Suppressor macrophage (primary cell): ENCODE measurements around the gene REEP6.
"Not testable (repeated sequence)": the region's sequence is repeated elsewhere in the genome, so short reads cannot be mapped to it uniquely, and the experiment has no call there.

Source experiments
- DNase-seq, 4 experiments: peaks; one replicate each; pipeline ENCODE4 v3.0.0-alpha.2; 2020 to 2022

Gene REEP6

DNA sequence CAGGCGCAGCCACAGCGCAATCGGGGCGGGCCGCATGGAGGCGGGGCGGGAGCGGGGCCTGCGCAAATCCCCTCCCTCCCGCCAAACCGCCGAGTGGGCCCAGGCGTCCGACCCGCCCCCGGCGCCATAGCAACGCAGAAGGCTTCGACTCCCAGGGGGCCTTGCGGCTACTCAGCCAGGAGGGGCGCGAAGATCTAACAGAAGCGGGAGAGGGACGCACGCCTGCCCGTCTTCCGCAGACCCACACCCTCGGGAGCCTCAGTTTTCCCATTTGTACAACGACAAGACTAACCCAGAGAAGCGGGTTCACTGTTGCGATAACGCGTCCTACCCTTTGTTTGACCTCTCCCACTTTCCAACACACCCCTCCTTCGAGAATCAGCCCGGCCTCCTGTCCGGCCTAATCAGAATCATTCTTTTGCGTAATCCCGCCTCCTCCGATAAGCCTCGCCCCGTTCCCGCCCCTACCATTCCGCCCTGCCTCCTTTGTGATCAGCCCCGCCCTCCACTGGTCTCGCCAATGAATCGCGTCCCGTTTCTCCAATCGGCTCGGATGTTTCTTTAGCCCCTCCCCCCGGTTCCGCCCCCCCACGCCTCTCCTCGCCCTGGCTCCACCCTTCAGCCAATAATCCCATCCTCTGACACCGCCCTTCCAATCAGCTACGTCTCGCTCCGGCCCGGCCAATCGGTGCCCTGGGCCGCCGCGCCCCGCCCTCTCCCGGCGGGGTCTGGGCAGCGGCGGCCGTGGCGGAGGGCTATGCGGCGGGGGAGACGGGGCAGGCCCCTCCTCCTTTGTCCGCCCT lies 469 bp upstream of the REEP6 start, which contains the start of gene PCSK4:
Gene PCSK4 (minus strand): TSS at position 40 of the 803 bp plus-strand sequence. CDS start 4 bp downstream, at position 36.
- peak; percentile 98 to 99 (median 98) for DNase-seq

DNA sequence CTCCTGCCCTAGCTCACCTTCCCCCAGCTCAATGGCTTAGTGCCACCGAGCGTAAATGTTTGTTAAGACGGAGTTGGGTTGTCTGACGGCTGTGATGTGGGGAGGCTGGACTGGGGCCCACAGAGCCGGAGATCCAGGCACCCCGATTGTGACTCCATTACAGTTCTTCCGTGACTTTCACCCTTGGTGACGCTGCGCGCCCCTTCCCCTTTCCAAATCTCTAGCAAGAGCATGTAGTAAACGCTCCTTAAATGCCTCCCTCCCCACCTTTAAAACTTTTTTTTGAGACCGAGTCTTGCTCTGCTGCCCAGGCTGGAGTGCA lies 829 bp downstream of the REEP6 start:
- no peak for DNase-seq

DNA sequence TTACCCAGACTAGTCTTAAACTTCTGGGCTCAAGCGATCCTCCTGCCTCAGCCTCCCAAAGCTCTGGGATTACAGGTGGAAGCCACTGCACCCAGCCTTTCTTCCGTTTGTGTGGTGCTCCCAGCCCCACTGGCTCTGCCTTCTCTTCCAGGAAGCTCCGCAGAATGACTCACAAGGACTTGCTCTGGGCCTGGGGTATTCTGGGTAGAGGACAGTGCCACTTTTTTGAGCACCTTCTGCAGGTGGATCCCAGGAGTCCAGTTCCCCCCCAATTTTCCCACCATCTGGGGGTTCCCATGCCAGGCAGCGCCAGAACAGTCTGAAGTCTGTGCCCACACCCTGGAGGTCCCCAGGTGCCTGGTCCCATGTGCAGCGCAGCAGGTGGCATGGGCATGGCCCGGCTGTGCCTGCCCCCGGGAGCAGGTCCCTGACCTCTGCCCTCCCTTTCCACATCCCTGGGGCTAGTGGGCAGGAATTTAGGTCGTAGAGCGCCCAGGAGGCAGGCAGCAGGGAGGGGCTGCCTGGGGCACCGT lies 1.6 kb downstream of the REEP6 start:
- no peak for DNase-seq

DNA sequence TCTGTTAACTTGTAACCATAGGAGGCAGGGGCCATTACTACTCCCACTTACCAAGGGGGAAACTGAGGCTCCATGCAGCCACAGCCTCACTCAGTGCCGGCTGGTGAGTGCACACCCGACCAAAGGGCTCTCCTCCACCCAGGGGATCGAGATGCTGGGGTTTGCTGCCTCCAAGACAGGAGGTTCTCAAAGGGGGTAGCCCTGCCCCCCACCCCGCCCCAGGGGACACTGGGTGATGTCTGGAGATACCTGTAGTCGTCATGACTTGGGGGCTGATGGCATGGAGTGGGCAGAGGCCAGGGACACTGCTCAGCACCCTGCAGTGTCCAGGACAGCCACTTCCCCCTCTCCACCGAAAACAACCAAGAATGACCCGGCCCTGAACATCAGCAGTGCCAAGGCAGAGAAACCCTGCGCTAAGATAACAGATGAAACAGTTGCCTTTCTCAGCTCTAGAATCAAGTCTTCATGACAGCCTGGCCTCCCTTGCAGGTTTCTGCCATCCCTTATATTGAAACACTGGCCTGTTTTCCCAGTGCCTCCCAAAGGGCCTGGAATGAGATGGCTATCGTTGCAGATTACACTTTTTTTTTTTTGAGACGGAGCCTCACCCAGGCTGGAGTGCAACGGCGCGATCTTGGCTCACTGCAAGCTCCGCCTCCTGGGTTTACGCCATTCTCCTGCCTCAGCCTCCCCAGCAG lies 3.3 kb downstream of the REEP6 start:
- no peak for DNase-seq

DNA sequence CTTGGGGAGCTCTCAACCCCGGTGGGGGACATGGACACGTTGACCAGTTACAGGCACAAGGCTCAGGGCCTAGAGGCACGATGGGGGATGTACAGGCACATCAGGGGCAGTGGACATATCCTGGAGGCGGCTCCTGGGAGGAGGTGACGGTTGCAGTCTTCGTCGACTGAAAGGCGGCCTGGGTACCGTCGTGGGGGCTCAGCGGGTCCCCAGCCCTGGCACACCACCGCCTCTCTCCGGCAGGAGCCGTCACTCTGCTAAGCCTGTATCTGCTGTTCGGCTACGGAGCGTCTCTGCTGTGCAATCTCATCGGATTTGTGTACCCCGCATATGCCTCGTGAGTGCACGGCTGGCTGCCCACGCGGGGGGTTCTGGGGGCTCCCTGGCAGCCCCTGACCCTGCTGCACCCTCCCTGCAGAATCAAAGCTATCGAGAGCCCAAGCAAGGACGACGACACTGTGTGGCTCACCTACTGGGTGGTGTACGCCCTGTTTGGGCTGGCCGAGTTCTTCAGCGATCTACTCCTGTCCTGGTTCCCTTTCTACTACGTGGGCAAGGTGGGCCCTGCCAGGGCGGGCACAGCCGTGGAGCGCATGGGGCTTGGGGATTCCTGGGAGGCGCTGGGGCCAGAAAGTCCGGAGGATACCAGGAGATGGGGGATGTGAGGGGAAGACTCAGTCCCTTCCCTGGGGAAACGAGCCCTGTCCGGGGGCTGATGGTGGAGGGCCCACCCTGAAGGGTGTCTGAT lies 4.2 kb downstream of the REEP6 start:
- DNase-seq = no peak

DNA sequence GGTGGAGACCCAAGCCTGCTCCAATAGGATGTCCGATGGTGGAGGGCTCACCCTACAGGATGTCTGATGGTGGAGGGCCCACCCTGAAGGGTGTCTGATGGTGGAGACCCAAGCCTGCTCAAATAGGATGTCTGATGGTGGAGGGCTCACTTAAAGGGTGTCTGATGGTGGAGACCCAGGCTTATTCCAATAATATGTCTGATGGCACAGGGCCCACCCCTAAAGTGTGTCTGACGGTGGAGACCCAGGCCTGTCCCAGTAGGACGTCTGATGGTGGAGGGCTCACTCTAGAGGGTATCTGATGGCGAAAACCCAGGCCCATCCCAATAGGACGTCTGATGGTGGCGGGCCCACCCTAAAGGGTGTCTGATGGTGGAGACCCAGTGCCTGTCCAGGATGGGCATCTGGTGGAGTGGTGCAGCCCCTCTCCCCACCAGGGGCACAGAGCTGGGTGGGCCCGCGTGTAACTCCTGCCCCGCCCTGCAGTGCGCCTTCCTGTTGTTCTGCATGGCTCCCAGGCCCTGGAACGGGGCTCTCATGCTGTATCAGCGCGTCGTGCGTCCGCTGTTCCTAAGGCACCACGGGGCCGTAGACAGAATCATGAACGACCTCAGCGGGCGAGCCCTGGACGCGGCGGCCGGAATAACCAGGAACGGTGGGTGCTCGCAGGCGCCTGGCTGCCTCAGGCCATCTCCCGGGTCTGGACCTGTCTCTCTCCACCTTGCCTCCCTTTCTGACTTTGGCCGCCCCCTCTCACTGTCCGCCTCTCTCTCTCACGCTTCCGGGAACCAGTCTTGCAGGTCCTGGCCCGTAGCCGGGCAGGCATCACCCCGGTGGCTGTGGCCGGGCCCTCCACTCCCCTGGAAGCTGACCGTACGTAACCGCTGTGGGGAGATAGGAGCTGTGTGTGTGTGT lies 5.1 kb downstream of the REEP6 start:
- no peak for DNase-seq

DNA sequence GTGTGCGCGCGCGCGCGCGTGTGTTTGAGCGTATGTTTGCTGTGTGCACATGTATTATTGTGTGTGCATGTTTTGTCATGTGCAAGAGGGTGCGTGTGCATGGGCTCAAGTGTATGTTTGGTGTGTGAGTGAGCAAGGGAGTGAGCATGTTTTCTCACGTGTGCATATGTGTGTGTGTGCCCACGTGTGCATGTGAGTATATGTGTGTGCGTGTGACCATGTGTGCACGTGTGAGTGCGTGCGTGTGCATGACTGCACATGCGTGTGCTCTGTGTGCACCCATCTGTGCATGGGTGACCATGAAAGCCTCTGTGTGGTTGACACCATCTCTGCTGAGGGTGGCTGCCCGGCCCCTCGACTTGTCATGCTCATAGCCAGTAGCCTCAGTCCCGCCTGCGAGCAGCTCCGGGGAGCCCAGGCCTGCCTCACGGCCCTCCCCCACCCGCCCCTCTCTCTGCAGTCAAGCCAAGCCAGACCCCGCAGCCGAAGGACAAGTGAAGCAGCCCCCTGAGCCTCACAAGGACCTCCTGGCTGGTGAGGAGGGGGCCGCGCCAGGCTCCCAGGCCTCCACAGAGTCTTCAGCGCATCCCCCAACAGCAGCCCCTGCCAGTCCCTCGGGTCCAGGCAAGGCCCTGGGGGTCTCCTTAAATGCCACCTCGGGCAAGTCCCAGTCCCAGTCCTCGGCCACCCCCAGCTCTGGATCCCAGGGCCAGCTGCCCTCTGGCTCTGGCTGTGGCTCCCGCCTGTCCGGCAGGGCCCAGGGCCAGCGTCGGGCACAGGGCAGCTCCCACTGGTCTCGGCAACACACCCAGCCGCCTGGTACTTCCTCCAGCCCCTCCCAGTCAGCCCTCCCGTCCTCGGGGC lies 6.0 kb downstream of the REEP6 start:
- DNase-seq = no peak

DNA sequence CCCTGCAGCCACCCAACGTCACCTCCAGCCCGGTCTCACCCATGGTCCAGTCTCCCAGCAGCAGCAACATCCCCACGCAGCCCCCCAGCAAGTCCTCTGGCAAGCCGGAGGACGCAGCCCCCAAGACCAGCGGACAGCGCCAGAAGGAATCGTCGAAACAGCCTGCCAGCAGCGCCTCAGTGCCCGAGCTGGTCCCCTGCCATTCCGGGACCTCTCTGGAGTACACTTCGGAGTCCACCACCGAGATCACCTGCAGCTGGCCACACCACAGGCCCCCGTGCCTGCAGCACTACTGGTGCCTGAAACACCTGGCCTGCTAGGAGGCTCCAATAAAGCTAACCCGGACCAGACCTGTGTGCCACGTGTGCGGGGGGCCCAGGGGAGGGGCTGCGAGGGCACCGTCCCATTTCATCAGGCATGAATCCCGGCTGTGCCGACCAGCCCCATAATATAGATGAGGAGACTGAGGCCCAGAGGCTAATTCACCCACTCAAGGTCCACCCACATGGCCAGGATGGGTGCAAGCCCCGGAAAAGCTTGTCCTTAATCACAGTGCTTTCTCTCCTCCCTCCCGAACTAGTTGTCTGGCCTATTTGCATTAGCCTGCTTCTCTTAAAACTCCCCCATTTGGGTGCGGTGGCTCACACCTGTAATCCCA lies 6.7 kb downstream of the REEP6 start:
- no peak for DNase-seq

DNA sequence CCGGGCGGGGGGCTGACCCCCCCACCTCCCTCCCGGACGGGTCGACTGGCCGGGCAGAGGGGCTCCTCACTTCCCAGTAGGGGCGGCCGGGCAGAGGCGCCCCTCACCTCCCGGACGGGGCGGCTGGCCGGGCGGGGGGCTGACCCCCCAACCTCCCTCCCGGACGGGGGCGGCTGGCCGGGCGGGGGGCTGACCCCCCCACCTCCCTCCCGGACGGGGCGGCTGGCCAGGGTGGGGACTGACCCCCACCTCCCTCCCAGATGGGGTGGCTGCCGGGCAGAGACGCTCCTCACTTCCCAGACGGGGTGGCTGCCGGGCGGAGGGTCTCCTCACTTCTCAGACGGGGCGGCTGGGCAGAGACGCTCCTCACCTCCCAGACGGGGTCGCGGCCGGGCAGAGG lies 8.2 kb downstream of the REEP6 start:
- not testable (repeated sequence) for DNase-seq

DNA sequence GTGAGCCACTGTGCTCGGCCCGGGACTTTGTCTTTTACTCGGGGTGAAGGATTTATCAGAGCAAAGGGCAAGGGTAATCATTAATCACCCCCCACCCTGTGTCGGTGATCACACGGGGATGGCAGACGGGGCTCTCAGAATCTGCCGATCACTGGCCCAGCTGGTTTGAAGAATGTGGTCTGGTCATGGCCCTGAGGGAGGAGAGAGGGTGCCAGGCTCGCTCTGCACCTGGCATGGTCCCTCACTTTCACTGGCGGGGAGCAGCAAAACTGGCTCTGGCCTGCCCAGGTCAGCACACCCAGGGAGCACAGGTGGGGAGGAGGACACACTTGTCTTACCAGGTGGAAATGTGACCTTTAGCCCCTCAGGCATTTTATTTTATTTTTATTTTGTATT lies 10.2 kb downstream of the REEP6 start:
- no peak for DNase-seq

DNA sequence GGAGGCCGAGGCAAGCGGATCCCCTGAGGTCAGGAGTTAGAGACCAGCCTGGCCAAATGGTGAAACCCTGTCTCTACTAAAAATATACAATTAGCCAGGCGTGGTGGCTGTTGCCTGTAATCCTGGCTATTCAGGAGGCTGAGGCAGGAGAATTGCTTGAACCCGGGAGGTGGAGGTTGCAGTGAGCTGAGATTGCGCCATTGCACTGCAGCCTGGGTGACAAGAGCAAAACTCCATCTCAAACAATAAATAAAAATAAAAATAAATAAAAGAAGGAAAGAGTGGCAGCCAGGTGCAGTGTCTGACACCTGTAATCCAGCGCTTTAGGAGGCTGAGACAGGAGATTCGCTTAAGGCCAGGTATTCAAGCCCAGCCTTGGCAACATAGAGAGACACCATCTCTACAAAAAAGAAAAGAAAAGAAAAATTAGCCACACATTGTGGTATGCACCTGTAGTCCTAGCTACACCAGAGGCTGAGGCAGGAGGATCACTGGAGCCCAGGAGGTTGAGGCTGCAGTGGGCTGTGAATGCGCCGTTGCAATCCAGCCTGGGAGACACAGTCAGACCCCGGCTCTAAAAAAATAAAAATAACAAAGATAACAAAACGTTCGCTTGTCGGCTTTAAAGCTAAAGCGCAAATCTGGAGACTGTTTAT lies 11.6 kb downstream of the REEP6 start:
- DNase-seq = no peak

DNA sequence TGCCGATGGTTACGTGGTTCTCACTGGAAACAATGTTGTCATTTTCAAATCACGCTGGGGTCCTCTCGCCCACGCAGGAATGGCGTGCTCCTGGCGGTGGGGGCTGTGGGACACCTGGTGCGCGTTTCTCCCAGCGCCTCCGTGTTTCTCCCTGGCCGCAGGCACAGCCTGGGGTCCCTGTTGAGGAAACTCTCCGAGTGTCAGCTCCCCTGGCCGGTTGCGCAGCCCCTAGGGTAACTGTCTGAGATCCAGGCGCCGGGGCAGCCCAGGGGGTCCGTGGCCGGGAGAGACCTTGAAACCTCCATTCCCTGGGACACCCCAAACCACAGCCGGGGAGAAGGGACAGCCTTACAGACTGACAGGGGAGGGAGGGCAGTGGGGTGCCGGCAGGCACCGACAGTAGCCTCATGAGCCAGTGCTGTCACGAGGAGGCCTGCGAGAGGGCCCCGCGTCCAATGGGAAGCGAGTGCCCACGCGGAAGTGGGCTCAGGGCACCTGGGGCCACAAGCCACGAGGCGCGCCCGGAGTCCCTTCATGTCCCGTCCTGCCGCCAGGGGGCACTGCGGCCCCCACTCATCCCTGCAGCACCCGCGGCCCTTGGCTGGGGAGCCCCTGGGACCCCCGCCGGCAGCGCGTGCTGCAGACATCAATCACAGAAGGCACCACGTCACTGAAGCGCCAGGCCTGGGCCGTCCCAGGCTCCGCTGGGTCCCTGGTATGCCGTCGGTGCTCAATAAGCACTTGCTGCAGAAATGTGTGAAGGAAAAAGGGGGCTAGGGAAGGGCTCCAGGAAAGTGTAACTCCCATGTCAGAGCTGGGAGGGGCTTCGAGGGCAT lies 12.3 kb downstream of the REEP6 start:
- DNase-seq = peak; percentile 73 to 89 (median 78)

DNA sequence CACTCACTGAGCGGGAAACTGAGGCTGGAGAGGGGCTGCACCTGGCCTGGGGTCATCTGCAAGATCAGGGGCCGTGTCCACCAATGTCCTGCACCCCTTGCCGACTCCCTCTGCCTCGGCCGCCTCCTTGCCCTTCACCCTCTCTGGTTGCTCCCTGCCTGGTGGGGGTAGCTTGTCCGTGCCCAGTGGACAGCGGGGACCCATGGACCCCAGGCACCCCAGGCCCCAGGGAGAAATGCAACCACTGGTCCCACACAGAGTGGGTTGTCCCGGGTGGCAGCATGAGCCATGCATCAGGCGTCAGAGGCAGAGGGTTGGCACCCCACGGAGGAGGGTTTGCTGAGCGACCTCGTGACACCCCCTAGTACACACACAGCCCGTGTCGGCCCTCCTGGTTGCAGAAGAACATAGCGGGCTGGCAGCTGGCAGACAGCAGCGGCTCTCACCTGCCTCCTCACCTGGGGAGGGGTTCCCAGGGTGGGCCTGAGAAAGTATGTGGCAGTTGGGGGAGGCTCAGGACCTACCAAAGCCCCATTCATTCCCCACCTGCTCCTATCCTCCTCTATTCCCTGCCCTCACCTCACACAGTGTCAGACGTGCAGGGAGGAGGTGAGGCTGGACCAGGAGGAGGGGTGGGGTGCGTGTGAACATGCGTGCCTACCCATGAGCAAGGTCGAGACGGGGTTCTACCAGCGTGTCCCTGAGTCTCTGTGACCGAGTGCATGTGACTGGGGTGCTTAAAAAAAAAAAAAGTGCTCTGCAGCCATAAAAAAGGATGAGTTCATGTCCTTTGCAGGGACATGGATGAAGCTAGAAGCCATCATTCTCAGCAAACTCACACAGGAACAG lies 13.2 kb downstream of the REEP6 start:
- DNase-seq = no peak

DNA sequence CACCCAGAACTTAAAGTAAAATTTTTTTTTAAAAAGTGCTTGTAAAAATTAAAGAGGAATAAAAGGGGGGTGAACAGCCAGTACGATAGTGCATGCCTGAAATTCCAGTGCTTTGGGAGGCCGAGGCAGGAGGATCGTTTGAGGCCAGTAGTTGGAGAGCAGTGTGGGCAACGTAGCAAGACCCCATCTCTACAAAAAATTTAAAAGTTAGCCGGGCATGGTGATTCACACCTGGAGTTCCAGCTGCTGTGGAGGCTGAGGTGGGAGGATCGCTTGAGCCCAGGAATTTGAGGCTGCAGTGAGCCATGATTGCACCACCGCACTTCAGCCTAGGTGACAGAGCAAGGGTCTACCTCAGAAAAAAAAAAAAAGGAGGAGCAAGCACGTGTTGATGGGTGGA lies 14.0 kb downstream of the REEP6 start:
- DNase-seq = no peak

DNA sequence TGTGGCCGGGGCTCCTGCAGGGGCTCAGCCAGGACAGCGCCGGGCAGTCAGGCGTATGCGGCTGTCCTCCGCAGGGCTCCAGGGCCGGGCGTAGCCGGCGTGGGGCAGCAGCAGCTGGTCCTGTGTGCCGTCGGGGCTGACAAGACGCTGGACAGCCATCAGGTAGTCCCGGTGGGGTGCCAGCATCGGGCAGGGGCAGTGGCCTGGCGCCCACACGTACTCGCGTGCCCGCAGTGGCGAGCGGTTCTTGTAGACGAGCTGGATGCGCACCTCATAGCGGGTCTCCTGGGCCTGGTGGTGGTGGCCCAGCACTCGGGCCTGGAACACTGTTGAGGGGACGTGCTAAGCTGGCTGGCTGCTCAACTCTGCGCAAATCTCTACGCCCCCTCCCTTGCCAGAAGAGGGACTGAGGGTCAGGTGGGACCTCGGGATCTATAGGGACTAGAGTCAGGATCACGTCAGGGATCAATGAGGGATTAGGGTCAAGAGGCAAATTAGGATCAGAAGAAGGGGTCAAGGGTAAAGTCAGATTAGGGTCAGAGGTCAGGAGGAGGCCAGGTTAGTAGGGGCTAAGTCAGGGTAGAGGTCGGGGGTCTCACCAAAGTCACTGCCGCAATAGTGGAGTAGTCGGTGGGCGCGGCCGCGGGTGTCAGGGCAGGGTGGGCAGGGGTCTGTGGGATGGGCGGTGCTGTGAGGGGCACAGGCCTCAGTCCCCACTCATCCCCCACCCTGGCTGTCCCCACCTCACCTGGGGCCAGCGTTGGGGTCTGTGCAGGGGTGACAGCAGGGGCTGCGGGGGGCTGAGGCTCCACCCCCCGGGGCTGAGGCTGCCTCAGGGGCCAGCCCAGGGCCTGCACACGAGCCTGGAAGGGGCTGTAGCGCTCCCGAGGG lies 15.3 kb downstream of the REEP6 start:
- DNase-seq = no peak

DNA sequence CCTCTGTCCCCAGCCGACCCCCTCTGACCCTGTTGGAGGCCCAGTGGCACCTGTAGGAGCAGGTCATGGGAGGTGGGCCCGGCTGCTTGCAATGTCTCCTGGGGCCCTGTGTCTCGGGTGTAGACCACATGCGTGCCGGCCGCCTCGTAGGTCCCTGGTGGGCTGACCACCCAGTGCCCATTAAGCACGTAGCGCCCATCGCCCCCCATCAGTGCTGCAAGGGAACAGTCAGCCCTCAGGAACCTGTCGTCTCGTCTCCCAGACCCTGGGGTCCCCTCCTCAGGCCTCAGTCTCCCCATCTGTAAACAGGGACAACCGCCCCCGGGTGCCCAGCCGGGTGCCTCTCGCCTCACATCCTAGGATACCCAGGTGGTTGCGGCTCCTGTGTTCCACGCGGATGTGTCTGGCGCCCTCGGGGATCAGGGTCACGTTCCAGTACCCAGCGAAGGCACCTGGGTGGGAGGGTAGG lies 16.2 kb downstream of the REEP6 start:
- no peak for DNase-seq
